K562 (cell line): ENCODE measurements around the gene DIP2A. TPM values are rescaled to one million over a fixed set of nuclear protein-coding genes. Genes with fewer than 3 reads are reported as not detected.

Experiments
- ATAC-seq: fragments of 200-7000 bp; cut with Tn5 transposase; 3 replicates; pipeline ENCODE4 v1.9.1; 2020; ENCODE audit warnings: moderate library complexity
- BruUV-seq: library from RNA; stranded (reverse); fragments of 400-500 nt; replicated peaks from 2 replicates; lab custom pipeline; 2021; lab: Mats Ljungman, UMichigan
- CTCF ChIA-PET: fragments of 300-600 bp; formaldehyde crosslinking; extraction: SDS; loops from one replicate; lab custom pipeline; 2021; ENCODE audit warnings: low intra/inter-chr PET ratio; lab: Yijun Ruan, JAX
- POLR2A ChIA-PET: fragments of 300-600, 350-650 bp; sonication (Branson Sonifier 250); formaldehyde crosslinking; extraction: SDS; loops from one replicate; lab custom pipeline; 2021; ENCODE audit warnings: antibody characterized with exemption, inconsistent platforms; lab: Yijun Ruan, JAX
- DNase-seq, 4 experiments: peaks; one replicate each; pipeline versions ENCODE4 v3.0.0 to v3.0.0-alpha.2; 2011 to 2018; ENCODE audit warnings: low spot score in 3 of 4, mixed read lengths in 3 of 4; ENCODE audit errors: extremely low read depth in 1 of 4
- FAIRE-seq: peaks from 2 replicates; lab custom pipeline; 2011; peaks lifted over from hg19 to GRCh38; lab: Jason Lieb, UNC
- H2AFZ ChIP-seq: 2 replicates; pipeline ENCODE4 v1.6.0; 2011; ENCODE audit warnings: low read depth, low read length, control low read depth, inconsistent platforms
- H3K27ac ChIP-seq: fragments of 200-600 bp; 3 replicates; pipeline ENCODE4 v1.8.0; 2011; ENCODE audit warnings: low read depth, mild to moderate bottlenecking, control low read depth, inconsistent platforms, low read length, moderate library complexity, mixed read lengths; ENCODE audit errors: extremely low read depth
- H3K27me3 ChIP-seq, 2 experiments: fragments of 300-600 bp in 1 of 2; 2 replicates in 1 of 2; 3 replicates in 1 of 2; pipeline versions ENCODE4 v1.6.0 to v1.8.0; 2011; ENCODE audit warnings: inconsistent platforms in 2 of 2, low read length in 2 of 2, mild to moderate bottlenecking in 1 of 2, mixed read lengths in 1 of 2, moderate library complexity in 1 of 2; ENCODE audit not compliant: control insufficient read depth in 2 of 2, insufficient read depth in 2 of 2
- H3K36me3 ChIP-seq: fragments of 300-600 bp; 3 replicates; pipeline ENCODE4 v1.8.0; 2011; ENCODE audit warnings: mild to moderate bottlenecking, low read length, inconsistent platforms; ENCODE audit not compliant: control insufficient read depth, insufficient read depth
- H3K4me1 ChIP-seq, 2 experiments: fragments of 200-600 bp in 1 of 2; replicated peaks in 1 of 2; 2 replicates in 1 of 2; 3 replicates in 1 of 2; pipeline versions ENCODE4 v1.5.1 to v1.8.0; 2011; ENCODE audit warnings: inconsistent platforms in 2 of 2, low read length in 2 of 2, mild to moderate bottlenecking in 1 of 2, mixed read lengths in 1 of 2, moderate library complexity in 1 of 2; ENCODE audit not compliant: control insufficient read depth in 2 of 2, insufficient read depth in 2 of 2
- H3K4me2 ChIP-seq: 2 replicates; pipeline ENCODE4 v1.6.1; 2011; ENCODE audit warnings: low read length, control low read depth, inconsistent platforms, mixed read lengths; ENCODE audit not compliant: insufficient read depth
- H3K4me3 ChIP-seq: fragments of 200-600 bp; sonication (generic), shearing (Covaris generic); 2 replicates; pipeline ENCODE4 v1.5.1; 2016; ENCODE audit warnings: control low read depth, inconsistent platforms
- H3K79me2 ChIP-seq: fragments of 200-600 bp; 3 replicates; pipeline ENCODE4 v1.8.0; 2011; ENCODE audit warnings: low read length, inconsistent platforms; ENCODE audit not compliant: control insufficient read depth, insufficient read depth
- H3K9ac ChIP-seq, 2 experiments: 2 replicates each; pipeline versions ENCODE4 v1.6.0 to v1.6.1; 2011; ENCODE audit warnings: low read depth in 2 of 2, low read length in 2 of 2, control low read depth in 1 of 2, inconsistent platforms in 1 of 2, mild to moderate bottlenecking in 1 of 2, mixed read lengths in 1 of 2; ENCODE audit not compliant: insufficient read depth in 1 of 2
- H3K9me1 ChIP-seq: one replicate; pipeline ENCODE4 v1.6.0; 2011; ENCODE audit warnings: inconsistent platforms, mild to moderate bottlenecking, low read length, moderate library complexity; ENCODE audit not compliant: control insufficient read depth, insufficient read depth
- H3K9me3 ChIP-seq: replicated peaks from 2 replicates; pipeline ENCODE4 v1.5.1; 2011; ENCODE audit warnings: low read depth, low read length, inconsistent platforms; ENCODE audit not compliant: control insufficient read depth, insufficient read depth
- H4K20me1 ChIP-seq: replicated peaks from 2 replicates; pipeline ENCODE4 v1.6.1; 2011; ENCODE audit warnings: low read length, inconsistent platforms, mixed read lengths; ENCODE audit not compliant: control insufficient read depth, insufficient read depth
- ADNP ChIP-seq: fragments of 200-800 bp; sonication (Bioruptor generic); IDR thresholded peaks from 2 replicates; pipeline ENCODE4 v1.6.1; 2016; ENCODE audit warnings: missing genetic modification characterization, missing compliant biosample characterization
- DLX4 ChIP-seq: fragments of 250-450 bp; sonication (Bioruptor Pico); IDR thresholded peaks from 2 replicates; pipeline ENCODE4 v1.6.1; 2021; ENCODE audit warnings: mild to moderate bottlenecking
- ELK1 ChIP-seq: sonication (generic); formaldehyde crosslinking; IDR thresholded peaks from 2 replicates; pipeline ENCODE4 v1.8.1; 2022; ENCODE audit warnings: missing genetic modification reagents
- GABPB1 ChIP-seq: sonication (generic); formaldehyde crosslinking; IDR thresholded peaks from 2 replicates; pipeline ENCODE4 v1.8.0; 2022; ENCODE audit warnings: mild to moderate bottlenecking, missing genetic modification reagents
- ILK ChIP-seq: fragments of 450-650 bp; IDR thresholded peaks from 2 replicates; pipeline ENCODE4 v1.6.1; 2016; ENCODE audit warnings: missing genetic modification characterization, low read depth, mild to moderate bottlenecking, missing compliant biosample characterization, moderate library complexity, borderline replicate concordance
- MCM7 ChIP-seq, 2 experiments: fragments of 450-650 bp; IDR thresholded peaks; 2 replicates each; pipeline ENCODE4 v1.6.1; 2016 to 2018
- PHB2 ChIP-seq: fragments of 450-650 bp; IDR thresholded peaks from 2 replicates; pipeline ENCODE4 v1.6.1; 2017; ENCODE audit warnings: low read depth
- POLR2G ChIP-seq: fragments of 200-400 bp; formaldehyde crosslinking; IDR thresholded peaks from 2 replicates; pipeline ENCODE4 v1.6.1; 2017; ENCODE audit warnings: low read depth, mild to moderate bottlenecking, antibody characterized with exemption, low read length, moderate library complexity
- RBM22 ChIP-seq: fragments of 200-400 bp; formaldehyde crosslinking; IDR thresholded peaks from 2 replicates; pipeline ENCODE4 v1.6.1; 2018; ENCODE audit warnings: low read length, low read depth; ENCODE audit not compliant: poor library complexity, severe bottlenecking
- SRSF9 ChIP-seq: fragments of 200-400 bp; formaldehyde crosslinking; IDR thresholded peaks from 2 replicates; pipeline ENCODE4 v1.6.1; 2017; ENCODE audit warnings: low read depth, low read length, borderline replicate concordance
- TAF15 ChIP-seq: fragments of 200-400 bp; formaldehyde crosslinking; IDR thresholded peaks from 2 replicates; pipeline ENCODE4 v1.6.1; 2017; ENCODE audit warnings: mild to moderate bottlenecking, low read depth, low read length, moderate library complexity
- XRCC3 ChIP-seq: fragments of 450-650 bp; IDR thresholded peaks from 2 replicates; pipeline ENCODE4 v1.6.1; 2017; ENCODE audit warnings: mild to moderate bottlenecking, moderate library complexity
- ZC3H11A ChIP-seq: IDR thresholded peaks from 2 replicates; pipeline ENCODE4 v1.6.1; 2012; ENCODE audit warnings: low read depth, low read length, improper control_type of control experiment
- ZNF3 ChIP-seq: fragments of 250-450 bp; sonication (Bioruptor Pico); IDR thresholded peaks from 2 replicates; pipeline ENCODE4 v1.5.0; 2021; ENCODE audit warnings: mild to moderate bottlenecking, moderate library complexity
- WGBS: fragments of 100-300 bp; shearing (Covaris generic); methylation state at CpG from one replicate; pipeline ENCODE4 v1.1.6; 2016; ENCODE audit warnings: low coverage, mixed read lengths; ENCODE audit not compliant: insufficient coverage; ENCODE audit errors: missing lambda C conversion rate; 5-methylcytosine and 5-hydroxymethylcytosine counted together
- in situ Hi-C: fragments of 300-500 bp; cut with MboI; formaldehyde crosslinking; loops from 4 replicates; pipeline ENCODE4 v1.15.0; 2018; ENCODE audit warnings: inconsistent platforms, mixed read lengths
- intact Hi-C: fragments of 100-400 bp; cut with micrococcal nuclease; formaldehyde crosslinking; loops from 2 replicates; pipeline ENCODE4 v1.14.2; 2022
- polyA plus RNA-seq, 8 experiments: library from polyadenylated mRNA; depleted of rRNA in 4 of 8; stranded (reverse) in 5 of 8; unstranded in 3 of 8; fragments of >200 nt; fragmentation: Nextera tagmentation in 2 of 8; fragmentation: Illumina TruSeq in 1 of 8; extraction: Ambion mirVana in 2 of 8; extraction: Trizol in 1 of 8; gene quantifications; 2 replicates each; pipeline versions ENCODE4 v1.2.1 to v1.2.3, GENCODE V29; 2011 to 2014; ENCODE audit warnings: inconsistent platforms in 1 of 8, missing spikeins in 1 of 8
- total RNA-seq, 7 experiments: library from RNA; depleted of rRNA in 6 of 7; stranded (reverse); fragments of >200 nt in 6 of 7; fragmentation: Illumina TruSeq in 2 of 7; extraction: Trizol in 2 of 7; gene quantifications; 2 replicates each; pipeline versions ENCODE4 v1.2.1 to v1.2.3, GENCODE V29; 2011 to 2021; ENCODE audit warnings: low replicate concordance in 1 of 7

Gene DIP2A
- total and polyA plus RNA-seq, 9 of the 15 experiments (the other 6 are each of a cell fraction or from before 2014, with no cell fraction given): 4.3 to 34.5 (median 20.3) TPM

- Histone ChIP-seq H3K27ac (no peak overlapping the region), H3K36me3 (peaks cover 62% of the 10 kb centered on the region; the same call in 2 of the 3 replicates), H3K4me1 (peaks cover 0 to 12% of the 10 kb centered on the region in 2 experiments; a peak in 1 of 5 replicates), H3K4me2 (no peak overlapping the region), H3K9ac (0 out of 4 replicates have a peak overlapping the region, but pooled peaks of 1 of the 2 experiments have one; percentile 14), H3K79me2 (no peaks in the 10 kb centered on the region), H3K9me3 (no peaks in the 10 kb centered on the region), H3K9me1 (no peaks in the 10 kb centered on the region), H2AFZ (no peak overlapping the region), H3K27me3 (no peaks in the 10 kb centered on the region), H4K20me1 (no peaks in the 10 kb centered on the region), H3K4me3 (no peak overlapping the region)
- in situ Hi-C loops (no loop called here), intact Hi-C loops (no loop called here)
- no TSS peak for BruUV-seq
- TF ChIP-seq TAF15 (no peak), ELK1 (CRISPR knock-in tag) (no peak), DLX4 (no peak)
- 92% methylated on average over 13 of the region's 13 CpGs for WGBS
- CTCF ChIA-PET: no interaction called here
- ATAC-seq (no peak), DNase-seq (no peak), FAIRE-seq (no peak)
- POLR2A ChIA-PET: no interaction called here
Observed at GRCh38 chr21:46414965-46415275, 43.8 kb upstream of the DIP2A start.

GRCh38 chr21:46416551-46416950 lies 42.1 kb upstream of the DIP2A start:
- H3K79me2 ChIP-seq: no peaks in the 10 kb centered on the region
- H3K9ac ChIP-seq: no peak overlapping the region; a peak in 1 of 4 replicates
- FAIRE-seq (no peak), ATAC-seq (no peak), DNase-seq (no peak)
- ChIA-PET POLR2A (interaction anchor here (0.6 kb wide), 2 partner anchors 9 to 497 kb away, joined by 3 to 4 read pairs; no protein-coding TSS in a partner anchor), CTCF (no interaction called here)
- intact Hi-C loops (no loop called here), in situ Hi-C loops (no loop called here)
- no peak overlapping the region for H3K27ac ChIP-seq
- H3K36me3 ChIP-seq: peaks cover 60% of the 10 kb centered on the region; the same call in 2 of the 3 replicates
- peak; percentile 33 for TF ChIP-seq RBM22
- 0 out of 2 replicates have a peak, but pooled peaks have one; percentile 12 for TF ChIP-seq POLR2G
- TF ChIP-seq PHB2: no peak
- no peak for TF ChIP-seq ILK (tag)
- no peak for TF ChIP-seq MCM7 (IDR thresholded peaks at IDR 0.05)
- TF ChIP-seq SRSF9: no peak
- TF ChIP-seq GABPB1: no peak
- TF ChIP-seq ZC3H11A: no peak
- TF ChIP-seq ZNF3 (CRISPR knock-in tag): no peak
- no peak for TF ChIP-seq ADNP
- no peak for TF ChIP-seq XRCC3
- no peaks in the 10 kb centered on the region for H4K20me1 ChIP-seq
- no peak overlapping the region for H2AFZ ChIP-seq
- no peaks in the 10 kb centered on the region for H3K27me3 ChIP-seq
- no TSS peak for BruUV-seq
- 95% methylated on average over 18 of the region's 20 CpGs for WGBS
- H3K4me3 ChIP-seq: no peak overlapping the region
- no peaks in the 10 kb centered on the region for H3K9me1 ChIP-seq
- H3K4me1 ChIP-seq: peaks cover 0 to 12% of the 10 kb centered on the region in 2 experiments; a peak in 1 of 5 replicates
- H3K4me2 ChIP-seq: no peak overlapping the region
- H3K9me3 ChIP-seq: no peaks in the 10 kb centered on the region
